Stomach (tissue), 4 donors: ENCODE measurements around the gene SLC1A1.

Experiments used
- EP300 ChIP-seq: sonication (generic); formaldehyde crosslinking; IDR thresholded peaks from one replicate; pipeline ENCODE4 v1.6.1; 2017; ENCODE audit warnings: antibody characterized with exemption
- POLR2A ChIP-seq, 4 donors: fragments of 450-650 bp; IDR thresholded peaks; one replicate each; pipeline ENCODE4 v1.6.1; 2016; ENCODE audit warnings: antibody characterized with exemption in 4 of 4, control low read depth in 2 of 4, mild to moderate bottlenecking in 1 of 4, moderate library complexity in 1 of 4
- POLR2AphosphoS5 ChIP-seq, 3 donors: sonication (generic); formaldehyde crosslinking; IDR thresholded peaks; one replicate each; pipeline ENCODE4 v1.6.1; 2016; ENCODE audit warnings: antibody characterized with exemption in 3 of 3
- TF ChIP-seq, protein P1 (sequence below), 7 experiments: fragments of 450-650 bp in 4 of 7; fragments of 200-600 bp in 3 of 7; sonication (generic) in 3 of 7; IDR thresholded peaks; one replicate each; pipeline ENCODE4 v1.5.1; 2016 to 2019; ENCODE audit warnings: antibody characterized with exemption in 7 of 7, control low read depth in 2 of 7, mild to moderate bottlenecking in 1 of 7

DNA sequence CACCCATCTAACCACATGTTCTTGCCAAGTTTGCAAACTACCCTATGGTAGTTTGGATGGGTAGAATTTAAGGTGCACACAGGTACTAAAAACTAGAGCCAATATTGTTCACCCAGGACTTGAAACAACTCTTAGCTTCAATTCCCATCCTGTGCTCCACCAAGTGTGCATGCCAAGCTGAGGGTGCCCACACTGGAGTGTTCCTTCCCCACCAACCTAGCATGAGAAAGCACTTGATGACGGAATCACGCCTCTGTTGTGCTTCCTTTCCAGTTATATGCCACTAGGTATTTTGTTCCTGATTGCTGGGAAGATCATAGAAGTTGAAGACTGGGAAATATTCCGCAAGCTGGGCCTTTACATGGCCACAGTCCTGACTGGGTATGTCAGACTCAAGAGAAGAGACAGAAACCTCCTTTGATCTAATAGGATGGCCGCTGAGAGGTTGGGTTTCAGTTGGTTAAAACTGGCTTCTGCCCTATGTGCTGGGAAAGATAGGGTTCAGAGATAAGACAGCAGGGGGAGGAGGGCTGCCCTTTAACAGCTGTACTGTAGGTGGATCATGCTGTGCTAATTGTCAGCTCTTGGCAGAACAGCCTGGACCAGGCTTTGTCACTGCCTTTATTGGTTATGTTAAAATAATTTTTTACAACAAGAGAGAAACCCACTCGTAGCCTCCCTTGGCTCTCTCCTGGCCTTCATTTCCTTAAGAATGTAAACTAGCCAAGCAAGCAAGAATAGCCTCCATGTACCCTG, 83.5 kb downstream of the SLC1A1 start:
- TF ChIP-seq, protein P1, sequence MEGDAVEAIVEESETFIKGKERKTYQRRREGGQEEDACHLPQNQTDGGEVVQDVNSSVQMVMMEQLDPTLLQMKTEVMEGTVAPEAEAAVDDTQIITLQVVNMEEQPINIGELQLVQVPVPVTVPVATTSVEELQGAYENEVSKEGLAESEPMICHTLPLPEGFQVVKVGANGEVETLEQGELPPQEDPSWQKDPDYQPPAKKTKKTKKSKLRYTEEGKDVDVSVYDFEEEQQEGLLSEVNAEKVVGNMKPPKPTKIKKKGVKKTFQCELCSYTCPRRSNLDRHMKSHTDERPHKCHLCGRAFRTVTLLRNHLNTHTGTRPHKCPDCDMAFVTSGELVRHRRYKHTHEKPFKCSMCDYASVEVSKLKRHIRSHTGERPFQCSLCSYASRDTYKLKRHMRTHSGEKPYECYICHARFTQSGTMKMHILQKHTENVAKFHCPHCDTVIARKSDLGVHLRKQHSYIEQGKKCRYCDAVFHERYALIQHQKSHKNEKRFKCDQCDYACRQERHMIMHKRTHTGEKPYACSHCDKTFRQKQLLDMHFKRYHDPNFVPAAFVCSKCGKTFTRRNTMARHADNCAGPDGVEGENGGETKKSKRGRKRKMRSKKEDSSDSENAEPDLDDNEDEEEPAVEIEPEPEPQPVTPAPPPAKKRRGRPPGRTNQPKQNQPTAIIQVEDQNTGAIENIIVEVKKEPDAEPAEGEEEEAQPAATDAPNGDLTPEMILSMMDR (IDR thresholded peaks at IDR 0.05): no peak
- TF ChIP-seq POLR2A (IDR thresholded peaks at IDR 0.05) (no peak), EP300 (no peak), POLR2AphosphoS5 (IDR thresholded peaks at IDR 0.05) (no peak)
